GM19438 (cell line): ENCODE results near the gene GPAT3.
"Not testable (repeated sequence)": the region's sequence is repeated elsewhere in the genome, so short reads cannot be mapped to it uniquely, and the experiment has no call there.

ENCODE experiments used
- ATAC-seq: cut with Tn5 transposase; IDR thresholded peaks from one replicate; pipeline ENCODE4 v1.9.1; 2021; ENCODE audit warnings: low read depth; ENCODE audit not compliant: unreplicated experiment

GPAT3 gene

GRCh38 chr4:83591056-83591455, 55.1 kb downstream of the GPAT3 start:
- ATAC-seq = no peak

DNA sequence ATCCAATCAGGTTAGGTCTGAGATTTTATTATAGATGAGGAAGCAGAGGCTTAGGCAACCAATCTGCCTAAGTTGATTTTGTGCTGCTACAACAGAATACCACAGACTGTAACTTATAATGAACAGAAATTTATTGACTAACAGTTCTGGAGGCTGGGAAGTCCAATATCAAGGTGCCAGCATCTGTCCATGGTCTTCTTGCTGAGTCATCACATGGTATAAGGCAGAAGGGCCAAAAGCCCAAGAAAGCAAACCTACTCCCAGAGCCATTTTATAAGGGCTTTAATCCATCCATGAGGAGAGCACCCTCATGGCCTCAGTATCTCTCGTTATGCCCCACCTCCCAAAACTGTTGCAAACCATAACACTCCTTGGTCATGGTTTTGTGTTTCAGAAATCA, 55.8 kb downstream of the GPAT3 start:
- no peak for ATAC-seq

DNA sequence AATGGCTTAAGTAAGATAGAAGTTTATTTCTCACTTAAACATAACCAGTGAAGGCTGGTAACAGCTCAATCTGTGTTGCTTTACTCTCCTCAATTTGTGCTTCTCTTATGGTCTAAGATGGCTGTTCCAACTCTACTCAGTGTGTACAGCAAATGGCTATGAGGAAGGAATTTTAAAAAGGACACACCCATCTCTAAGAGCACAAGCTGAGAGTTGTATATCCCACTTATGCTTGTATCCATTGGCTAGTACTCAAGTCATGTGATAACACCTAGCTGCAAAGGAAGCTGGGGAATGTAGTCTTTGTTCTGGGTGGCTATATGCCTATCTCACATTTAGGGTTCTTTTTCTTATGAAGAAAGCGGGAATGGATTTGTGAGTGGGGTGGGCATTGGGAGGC, 63.3 kb downstream of the GPAT3 start:
- ATAC-seq = peak; percentile 87

DNA sequence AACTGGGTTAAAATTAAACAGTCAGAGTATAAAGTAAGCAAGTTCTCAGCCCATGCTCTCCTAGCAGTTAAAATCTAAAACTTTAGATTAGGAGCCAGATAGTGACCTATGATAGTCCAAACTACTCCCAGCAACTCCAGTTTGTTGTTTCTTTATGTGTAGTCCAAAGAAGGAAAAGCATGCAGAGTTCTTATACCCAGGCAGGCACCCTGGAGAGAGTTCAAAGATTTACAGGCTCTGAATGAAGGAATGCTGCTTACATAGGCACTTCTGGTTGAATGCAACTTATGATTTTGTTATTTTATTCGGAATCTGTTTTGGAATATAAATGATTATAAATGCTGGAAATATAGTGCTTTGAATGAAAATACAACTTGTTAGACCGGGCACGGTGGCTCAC, 67.2 kb downstream of the GPAT3 start:
- no peak for ATAC-seq

GRCh38 chr4:83604321-83604720, 68.4 kb downstream of the GPAT3 start:
- ATAC-seq = no peak

DNA sequence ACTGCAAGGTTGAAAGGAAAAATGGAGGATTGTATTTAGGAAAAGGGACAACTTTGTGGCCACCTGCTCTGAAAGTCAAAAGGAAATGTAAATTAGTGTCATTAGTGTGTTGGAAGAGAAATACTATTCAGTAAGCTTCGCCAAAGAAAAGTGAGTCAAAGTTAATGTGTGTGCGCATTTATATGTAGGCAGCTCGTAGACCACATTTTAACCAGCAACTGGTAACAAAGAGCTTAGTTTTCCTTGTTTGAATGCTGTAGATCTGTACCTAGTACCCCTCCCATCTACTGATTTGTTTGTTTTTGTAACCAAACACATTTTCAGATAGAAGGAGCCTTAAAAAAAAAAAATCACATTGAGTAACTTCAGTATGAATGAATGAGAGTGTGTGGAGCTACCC, 69.3 kb downstream of the GPAT3 start:
- ATAC-seq = no peak

DNA sequence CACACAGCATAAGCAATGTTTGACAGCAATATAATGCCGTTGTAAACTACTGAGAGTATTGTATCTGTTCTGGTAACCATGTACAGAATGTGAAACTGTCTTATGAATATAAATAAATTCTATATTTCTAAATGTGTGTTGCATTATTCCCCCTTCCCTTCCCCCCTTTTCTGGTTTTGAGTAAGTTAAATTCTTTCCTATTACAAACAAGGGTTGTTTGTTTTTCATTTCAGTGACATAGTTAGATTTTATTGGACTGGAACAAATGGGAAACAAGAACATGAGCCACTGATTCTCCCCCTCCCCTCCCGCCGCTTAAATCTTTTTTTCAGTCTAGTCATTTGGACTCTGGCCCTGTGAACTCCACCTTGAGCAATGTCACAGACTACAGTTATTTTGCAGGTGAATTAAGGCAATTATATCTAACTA, 69.8 kb downstream of the GPAT3 start:
- ATAC-seq = no peak

GRCh38 chr4:83606460-83606859, 70.6 kb downstream of the GPAT3 start:
- ATAC-seq = no peak

DNA sequence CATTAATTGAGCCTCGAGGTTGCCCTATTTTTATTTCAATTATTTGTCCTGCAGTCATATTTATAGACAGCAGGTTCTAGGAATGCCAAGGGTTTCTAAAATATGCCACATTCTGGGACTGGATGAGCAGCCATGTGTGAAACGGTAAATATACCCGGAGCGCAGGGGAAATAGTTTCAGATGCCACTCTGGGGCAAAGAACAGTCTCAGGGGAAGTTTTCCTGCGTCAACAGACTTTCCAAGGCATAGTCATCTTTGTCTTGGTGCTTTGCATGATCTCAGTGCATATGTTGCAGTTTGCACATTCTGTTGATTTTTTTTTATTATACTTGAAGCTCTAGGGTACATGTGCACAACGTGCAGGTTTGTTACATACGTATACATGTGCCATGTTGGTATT, 71.0 kb downstream of the GPAT3 start:
- ATAC-seq = no peak

GRCh38 chr4:83609365-83609764, 73.5 kb downstream of the GPAT3 start:
- ATAC-seq = no peak

DNA sequence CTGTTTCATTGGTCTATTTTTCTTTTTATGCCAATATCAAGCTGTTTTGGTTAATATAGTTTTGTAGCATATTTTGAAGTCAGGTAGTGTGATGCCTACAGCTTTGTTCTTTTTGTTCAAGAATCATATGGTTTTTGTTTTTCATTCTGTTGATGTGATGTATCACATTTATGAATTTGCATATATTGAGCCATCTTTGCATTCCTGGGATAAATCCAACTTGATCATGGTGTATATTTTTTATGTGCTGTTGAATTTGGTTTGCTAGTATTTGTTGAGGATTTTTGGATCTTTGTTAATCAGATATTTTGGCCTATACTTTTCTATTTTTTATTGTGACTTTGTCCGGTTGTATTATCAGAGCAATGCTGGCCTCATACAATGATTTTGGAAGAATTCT, 74.8 kb downstream of the GPAT3 start:
- ATAC-seq = no peak

DNA sequence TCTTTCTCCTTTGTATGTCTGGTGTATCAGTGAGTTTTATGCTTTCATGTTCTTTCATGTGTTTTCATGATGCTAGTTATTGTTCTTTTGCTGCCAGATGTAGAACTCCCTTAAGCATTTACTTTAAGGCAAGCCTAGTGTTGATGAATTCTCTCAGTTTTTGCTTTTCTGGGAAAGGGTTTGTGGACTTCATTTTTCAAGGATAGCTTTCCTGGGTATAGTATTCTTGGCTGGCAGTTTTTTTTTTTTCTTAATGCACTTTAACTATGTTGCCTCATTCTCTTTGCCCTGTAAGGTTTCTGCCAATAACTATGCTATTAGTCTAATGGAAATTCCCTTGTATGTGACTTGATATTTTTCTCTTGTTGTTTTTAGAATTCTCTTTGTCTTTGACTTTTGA, 77.1 kb downstream of the GPAT3 start:
- no peak for ATAC-seq

- ATAC-seq = no peak
These were observed 78.1 kb downstream of the GPAT3 start for GRCh38 chr4:83613994-83614393.

DNA sequence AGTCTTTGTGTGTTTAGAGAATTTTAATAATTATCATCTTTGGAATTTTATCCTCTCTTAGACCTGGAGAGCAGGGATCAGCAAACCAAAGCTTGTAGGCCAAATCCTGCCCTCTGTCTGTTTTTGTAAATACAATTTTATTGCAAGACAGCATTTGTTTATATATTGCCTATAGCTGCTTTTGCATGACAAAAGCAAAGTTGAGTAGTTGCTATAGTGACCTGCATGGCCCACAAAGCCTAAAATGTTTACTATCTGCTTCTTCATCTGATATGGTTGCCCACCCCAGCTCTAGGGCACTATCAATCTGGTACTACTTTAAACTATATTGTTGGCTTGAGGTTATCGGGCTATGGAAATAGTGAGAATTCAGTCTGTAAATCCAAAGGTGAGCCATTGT, 80.3 kb downstream of the GPAT3 start:
- ATAC-seq = no peak

GRCh38 chr4:83617371-83618035, 81.6 kb downstream of the GPAT3 start:
- ATAC-seq = no peak

- no peak for ATAC-seq
These were observed 82.5 kb downstream of the GPAT3 start for GRCh38 chr4:83618431-83618830.

- ATAC-seq = no peak
These were observed 83.2 kb downstream of the GPAT3 start for GRCh38 chr4:83618991-83619645.

DNA sequence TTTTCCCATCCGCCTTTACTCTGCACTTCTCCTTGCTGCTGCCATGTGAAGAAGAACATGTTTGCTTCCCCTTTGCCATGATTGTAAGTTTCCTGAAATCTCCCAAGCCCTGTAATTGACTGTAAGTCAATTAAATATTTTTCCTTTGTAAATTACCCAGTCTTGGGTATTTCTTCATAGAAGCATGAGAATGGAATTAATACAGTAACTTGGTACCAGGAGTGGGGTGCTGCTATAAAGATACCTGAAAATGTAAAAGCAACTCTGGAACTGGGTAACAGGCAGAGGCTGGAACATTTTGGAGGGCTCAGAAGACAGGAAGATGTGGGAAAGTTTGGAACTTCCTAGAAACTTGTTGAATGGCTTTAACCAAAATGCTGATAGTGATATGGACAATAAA, 86.2 kb downstream of the GPAT3 start:
- ATAC-seq = not testable (repeated sequence)

DNA sequence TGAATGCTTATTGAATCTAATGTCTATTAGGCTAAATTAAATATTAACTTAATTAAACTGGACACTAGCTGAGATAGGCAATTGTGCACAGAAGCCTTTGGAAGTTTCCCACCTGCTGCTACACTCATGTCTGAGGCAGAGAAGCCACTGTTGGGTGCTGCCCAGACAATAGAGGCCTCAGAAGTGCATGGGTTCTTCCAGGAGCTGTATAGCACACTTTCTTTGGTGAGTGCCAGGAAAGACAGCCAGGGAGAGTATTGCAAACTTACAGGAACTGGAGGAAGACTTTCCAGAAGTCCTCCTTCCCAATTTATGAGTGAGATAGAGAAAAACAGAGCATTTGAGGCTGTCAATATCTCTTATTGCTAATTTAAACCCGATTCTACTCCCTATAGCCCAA, 89.9 kb downstream of the GPAT3 start:
- no peak for ATAC-seq

GRCh38 chr4:83626245-83626836, 90.4 kb downstream of the GPAT3 start:
- ATAC-seq = no peak

- no peak for ATAC-seq
These were observed 94.2 kb downstream of the GPAT3 start for GRCh38 chr4:83629945-83630721.
